ENCODE results near the gene FCRLB. TPM values are rescaled to one million over a fixed set of nuclear protein-coding genes. Genes with fewer than 3 reads are reported as not detected.
A peak's percentile ranks its signal among the peaks of the same experiment; 100 is the strongest.

FCRLB gene
- total RNA-seq, 1 donor from 2014 or later, result 0.34 TPM

GRCh38 chr1:161743231-161743630 is 21.9 kb downstream of the FCRLB start:
- H3K27me3 Mint-ChIP-seq (ENCODE audit: unreplicated experiment), result peaks cover 5% of the 10 kb centered on the region
- no peak overlapping the region for H3K27ac Mint-ChIP-seq (ENCODE audit: unreplicated experiment)
- no peak overlapping the region for H3K4me3 Mint-ChIP-seq (ENCODE audit: unreplicated experiment)
- H3K36me3 Mint-ChIP-seq (ENCODE audit: unreplicated experiment), result no peaks in the 10 kb centered on the region
- DNase-seq, result no peak
- TF ChIP-seq CTCF (IDR thresholded peaks at IDR 0.05; ENCODE audit: partially characterized antibody, unreplicated experiment), result no peak
- no peaks in the 10 kb centered on the region for H3K4me1 Mint-ChIP-seq (ENCODE audit: low read depth, unreplicated experiment)
- H3K9me3 Mint-ChIP-seq (ENCODE audit: unreplicated experiment), result peaks cover 6% of the 10 kb centered on the region

GRCh38 chr1:161747801-161748200 is 26.5 kb downstream of the FCRLB start:
- Mint-ChIP-seq H3K9me3 (ENCODE audit: unreplicated experiment) (peaks cover 8% of the 10 kb centered on the region), H3K27me3 (ENCODE audit: unreplicated experiment) (peaks cover 4% of the 10 kb centered on the region), H3K4me1 (ENCODE audit: low read depth, unreplicated experiment) (peaks cover 5% of the 10 kb centered on the region), H3K36me3 (ENCODE audit: unreplicated experiment) (no peaks in the 10 kb centered on the region), H3K27ac (ENCODE audit: unreplicated experiment) (no peak overlapping the region), H3K4me3 (ENCODE audit: unreplicated experiment) (no peak overlapping the region)
- no peak for DNase-seq
- TF ChIP-seq CTCF (IDR thresholded peaks at IDR 0.05; ENCODE audit: partially characterized antibody, unreplicated experiment), result no peak

- Mint-ChIP-seq H3K9me3 (ENCODE audit: unreplicated experiment) (peaks cover 5% of the 10 kb centered on the region), H3K36me3 (ENCODE audit: unreplicated experiment) (no peaks in the 10 kb centered on the region), H3K27me3 (ENCODE audit: unreplicated experiment) (no peaks in the 10 kb centered on the region), H3K4me3 (ENCODE audit: unreplicated experiment) (peak within 1 kb of the TSS; percentile 91), H3K4me1 (ENCODE audit: low read depth, unreplicated experiment) (peaks cover 5% of the 10 kb centered on the region), H3K27ac (ENCODE audit: unreplicated experiment) (peak within 1 kb of the TSS; percentile 100)
- TF ChIP-seq CTCF (IDR thresholded peaks at IDR 0.05; ENCODE audit: partially characterized antibody, unreplicated experiment), result no peak
- peak; percentile 97 for DNase-seq
Measured at GRCh38 chr1:161749509-161750407, 28.4 kb downstream of the FCRLB start, which contains the start of gene DUSP12. Gene DUSP12, plus strand, starts transcription at chr1:161749786. Its CDS starts 16 bp downstream, at chr1:161749802.

- Mint-ChIP-seq H3K27me3 (ENCODE audit: unreplicated experiment) (peaks cover 2% of the 10 kb centered on the region), H3K4me3 (ENCODE audit: unreplicated experiment) (peak overlapping the region; percentile 39), H3K27ac (ENCODE audit: unreplicated experiment) (no peak overlapping the region), H3K4me1 (ENCODE audit: low read depth, unreplicated experiment) (peaks cover 3% of the 10 kb centered on the region), H3K36me3 (ENCODE audit: unreplicated experiment) (no peaks in the 10 kb centered on the region), H3K9me3 (ENCODE audit: unreplicated experiment) (no peaks in the 10 kb centered on the region)
- TF ChIP-seq CTCF (IDR thresholded peaks at IDR 0.05; ENCODE audit: partially characterized antibody, unreplicated experiment), result peak; percentile 28
- DNase-seq, result no peak
Measured at GRCh38 chr1:161763522-161764098, 42.3 kb downstream of the FCRLB start.
